Hepatocyte (in vitro differentiated cells): ENCODE data around the gene APOBEC2.

Source experiments
- CTCF ChIP-seq: fragments of 200-600 bp; sonication (generic); IDR thresholded peaks from 2 replicates; pipeline ENCODE4 v1.5.1; 2016; ENCODE audit warnings: antibody characterized with exemption, mild to moderate bottlenecking; ENCODE audit not compliant: poor library complexity
- EZH2 ChIP-seq: fragments of 200-600 bp; sonication (generic); IDR thresholded peaks from 2 replicates; pipeline ENCODE4 v1.6.1; 2016; ENCODE audit warnings: antibody characterized with exemption, mild to moderate bottlenecking, borderline replicate concordance
- EZH2phosphoT487 ChIP-seq: fragments of 200-600 bp; sonication (generic); IDR thresholded peaks from one replicate; pipeline ENCODE4 v1.6.1; 2018; ENCODE audit warnings: antibody characterized with exemption, mild to moderate bottlenecking, low read depth, moderate library complexity; ENCODE audit not compliant: unreplicated experiment, severe bottlenecking

GRCh38 chr6:41036601-41037000 lies 16.4 kb upstream of the APOBEC2 start:
- TF ChIP-seq EZH2phosphoT487 = no peak
- no peak for TF ChIP-seq CTCF
- TF ChIP-seq EZH2 = no peak
